C4-2B (cell line): ENCODE results near the gene PTEN.

ENCODE experiments used
- CTCF ChIP-seq: fragments of 450-650 bp; conservative IDR thresholded peaks from 2 replicates; pipeline ENCODE4 v1.5.1; 2017; ENCODE audit warnings: mild to moderate bottlenecking
- ZFX ChIP-seq: fragments of 450-650 bp; IDR thresholded peaks from 2 replicates; pipeline ENCODE4 v1.6.1; 2017

GRCh38 chr10:87940210-87940609 lies 76.8 kb downstream of the PTEN start:
- no peak for TF ChIP-seq CTCF
- TF ChIP-seq ZFX = no peak
